GM18951 (cell line): ENCODE data around the gene ZDHHC22.
"Not testable (repeated sequence)": the region's sequence is repeated elsewhere in the genome, so short reads cannot be mapped to it uniquely, and the experiment has no call there.

Experiments
- POLR2A ChIP-seq: IDR thresholded peaks from 4 replicates; pipeline ENCODE4 v1.6.1; 2011; ENCODE audit warnings: mild to moderate bottlenecking; ENCODE audit not compliant: insufficient read length, insufficient read depth; ENCODE audit errors: extremely low read depth
- in situ Hi-C: fragments of 300-500 bp; cut with MboI; formaldehyde crosslinking; loops from one replicate; pipeline ENCODE4 v1.12.0; 2022; ENCODE audit warnings: low sequenced_read_pairs, mixed read lengths, inconsistent platforms; ENCODE audit not compliant: unreplicated experiment

The ZDHHC22 gene

GRCh38 chr14:77141214-77142004 lies at the start of gene ZDHHC22:
Gene ZDHHC22 (minus strand): TSS chr14:77141791. CDS start chr14:77139738, 2,053 bp downstream.
- in situ Hi-C loops, result no loop called here
- no peak for TF ChIP-seq POLR2A

- in situ Hi-C loops, result no loop called here
Observed at GRCh38 chr14:77190977-77191376, 49.4 kb upstream of the ZDHHC22 start.

GRCh38 chr14:77189479-77189878 lies 47.9 kb upstream of the ZDHHC22 start:
- in situ Hi-C loops, result no loop called here

More at GRCh38 chr14:77190977-77191376, 49.4 kb upstream of the ZDHHC22 start:
- TF ChIP-seq POLR2A, result no peak

GRCh38 chr14:77187649-77188012 lies 46.0 kb upstream of the ZDHHC22 start:
- TF ChIP-seq POLR2A, result no peak
- in situ Hi-C loops, result no loop called here

More at GRCh38 chr14:77189479-77189878, 47.9 kb upstream of the ZDHHC22 start:
- TF ChIP-seq POLR2A, result no peak

GRCh38 chr14:77186911-77187648 lies 45.5 kb upstream of the ZDHHC22 start:
- no peak for TF ChIP-seq POLR2A
- in situ Hi-C loops, result no loop called here

- in situ Hi-C loops, result no loop called here
Observed at GRCh38 chr14:77185093-77185465, 43.5 kb upstream of the ZDHHC22 start.

GRCh38 chr14:77184396-77185092 lies 43.0 kb upstream of the ZDHHC22 start:
- TF ChIP-seq POLR2A, result no peak
- in situ Hi-C loops, result no loop called here

More at GRCh38 chr14:77185093-77185465, 43.5 kb upstream of the ZDHHC22 start:
- TF ChIP-seq POLR2A, result no peak

GRCh38 chr14:77183896-77184295 lies 42.3 kb upstream of the ZDHHC22 start:
- no peak for TF ChIP-seq POLR2A
- in situ Hi-C loops, result no loop called here

GRCh38 chr14:77181603-77182437 lies 40.2 kb upstream of the ZDHHC22 start, which contains the start of gene TMEM63C:
Gene TMEM63C (plus strand): TSS chr14:77181798. CDS start chr14:77218814, 37,016 bp downstream.
- no peak for TF ChIP-seq POLR2A
- in situ Hi-C loops, result no loop called here

- in situ Hi-C loops, result no loop called here
- TF ChIP-seq POLR2A, result no peak
Observed at GRCh38 chr14:77180726-77181602, 39.4 kb upstream of the ZDHHC22 start.

GRCh38 chr14:77178656-77179055 lies 37.1 kb upstream of the ZDHHC22 start:
- TF ChIP-seq POLR2A, result no peak
- in situ Hi-C loops, result no loop called here

GRCh38 chr14:77177702-77178101 lies 36.1 kb upstream of the ZDHHC22 start:
- in situ Hi-C loops, result no loop called here
- TF ChIP-seq POLR2A, result no peak

GRCh38 chr14:77175843-77176242 lies 34.3 kb upstream of the ZDHHC22 start:
- TF ChIP-seq POLR2A, result no peak
- in situ Hi-C loops, result no loop called here

- in situ Hi-C loops, result not testable (repeated sequence)
Observed at GRCh38 chr14:77173911-77174617, 32.5 kb upstream of the ZDHHC22 start.
